ENCODE measurements around the gene SPEM1. TPM values are rescaled to one million over a fixed set of nuclear protein-coding genes. Genes with fewer than 3 reads are reported as not detected.

The SPEM1 gene
- total RNA-seq, 1 donor: not detected

DNA sequence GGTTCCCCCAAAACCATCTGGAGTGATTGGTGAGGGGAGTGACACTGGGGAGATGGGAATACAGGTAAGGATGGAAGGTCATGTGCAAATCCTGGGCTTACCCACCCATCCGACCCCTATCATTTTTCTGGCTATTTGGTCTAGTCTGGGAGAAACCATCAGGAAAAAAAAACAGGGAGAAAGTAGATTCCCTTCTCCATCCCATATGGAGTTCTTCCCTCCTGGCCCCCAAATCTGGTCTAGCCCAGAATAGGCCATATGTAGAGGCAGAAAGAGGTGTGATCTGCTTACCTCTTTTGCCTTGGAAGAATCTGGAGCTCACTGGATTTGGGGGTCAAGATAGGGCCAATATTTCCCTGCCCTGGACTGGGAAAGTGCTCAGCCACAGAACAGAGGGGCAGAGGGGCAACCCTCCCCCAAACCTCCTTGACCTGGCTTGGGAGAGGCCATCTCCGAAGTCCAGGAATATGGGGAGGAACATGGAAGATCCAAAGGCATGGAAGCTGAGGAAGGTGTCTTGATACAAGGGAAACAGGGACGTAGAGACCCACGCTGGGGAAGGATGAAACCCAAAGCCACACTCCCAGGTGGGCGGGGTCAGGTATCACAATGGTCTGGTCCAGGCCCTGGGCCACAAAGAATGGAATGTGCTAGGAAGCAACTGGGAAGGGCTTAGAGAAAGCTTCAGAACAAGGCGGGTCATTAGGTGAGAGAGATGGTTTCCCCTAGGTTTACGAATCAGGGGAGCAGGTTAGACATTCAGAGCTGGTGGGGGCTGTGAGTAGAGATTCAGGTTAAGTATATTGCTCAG, 40.9 kb downstream of the SPEM1 start:
- no peaks in the 10 kb centered on the region for H3K4me1 ChIP-seq (ENCODE audit: insufficient read depth, low read length)
- H2AFZ ChIP-seq (ENCODE audit: low read length): no peak overlapping the region
- TF ChIP-seq CTCF (IDR thresholded peaks at IDR 0.05; ENCODE audit: extremely low read depth, low read depth, low read length): no peak
- no peaks in the 10 kb centered on the region for H3K27me3 ChIP-seq (ENCODE audit: insufficient read depth, low read length)
- no peaks in the 10 kb centered on the region for H3K9me3 ChIP-seq (ENCODE audit: low read depth, low read length)
- peaks cover 8% of the 10 kb centered on the region for H4K20me1 ChIP-seq (ENCODE audit: insufficient read depth, low read length)
- peaks cover 11% of the 10 kb centered on the region for H3K79me2 ChIP-seq (ENCODE audit: insufficient read depth, low read length)
- peaks cover 23% of the 10 kb centered on the region for H3K36me3 ChIP-seq (ENCODE audit: insufficient read depth, low read length)
- no peak overlapping the region for H3K4me3 ChIP-seq (ENCODE audit: insufficient read depth, low read length)
- peak; percentile 58 for DNase-seq (ENCODE audit: insufficient read length, low spot score, missing footprints)
- no peak overlapping the region for H3K4me2 ChIP-seq (ENCODE audit: insufficient read depth, low read length)
- no peak overlapping the region for H3K27ac ChIP-seq (ENCODE audit: low read depth, low read length)

DNA sequence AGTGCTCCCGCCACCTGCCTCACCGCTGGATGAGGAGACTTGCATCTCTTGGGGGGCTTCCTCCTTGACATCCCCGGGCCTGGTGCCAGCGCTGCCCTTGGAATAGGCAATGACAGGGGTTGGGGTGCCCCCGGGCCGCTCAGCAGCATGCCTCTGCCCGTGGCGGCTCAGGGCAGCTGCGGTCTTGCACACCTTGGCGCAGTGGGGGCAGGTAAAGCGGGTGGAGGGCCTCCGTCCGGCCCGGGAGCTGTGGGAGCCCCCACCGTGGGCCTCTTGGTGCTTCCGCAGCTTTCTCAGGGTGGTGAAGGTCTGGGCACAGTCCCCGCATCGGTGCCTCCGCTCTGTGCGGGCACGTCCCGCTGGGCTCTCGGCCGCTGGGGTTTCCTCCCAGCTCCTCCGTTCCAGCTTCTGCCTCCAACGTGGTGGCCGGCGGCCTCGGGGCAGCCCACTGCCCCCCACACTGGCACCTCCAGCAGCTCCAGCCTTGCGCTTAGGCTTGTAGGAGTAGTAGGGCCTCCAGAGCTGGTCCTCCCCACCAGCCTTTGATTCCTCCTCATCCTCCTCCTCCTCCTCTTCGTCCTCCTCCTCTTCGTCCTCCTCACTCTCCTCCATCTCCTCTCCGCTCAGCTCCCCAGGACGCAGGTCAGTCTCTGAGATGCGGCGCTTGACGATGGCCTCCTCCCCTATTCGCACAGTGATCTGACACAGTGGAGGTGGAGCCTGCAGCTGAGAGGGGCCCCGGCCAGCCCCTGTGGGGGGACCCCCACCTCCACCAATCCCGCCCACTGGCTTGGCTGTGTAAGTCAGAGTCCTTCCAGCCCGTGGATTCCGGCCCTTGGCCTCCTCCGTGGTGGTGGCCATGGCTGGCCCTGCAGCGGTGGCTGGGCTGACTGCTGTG, 42.6 kb downstream of the SPEM1 start:
- no peak overlapping the region for H3K27ac ChIP-seq (ENCODE audit: low read depth, low read length)
- TF ChIP-seq CTCF (IDR thresholded peaks at IDR 0.05; ENCODE audit: extremely low read depth, low read depth, low read length): no peak

DNA sequence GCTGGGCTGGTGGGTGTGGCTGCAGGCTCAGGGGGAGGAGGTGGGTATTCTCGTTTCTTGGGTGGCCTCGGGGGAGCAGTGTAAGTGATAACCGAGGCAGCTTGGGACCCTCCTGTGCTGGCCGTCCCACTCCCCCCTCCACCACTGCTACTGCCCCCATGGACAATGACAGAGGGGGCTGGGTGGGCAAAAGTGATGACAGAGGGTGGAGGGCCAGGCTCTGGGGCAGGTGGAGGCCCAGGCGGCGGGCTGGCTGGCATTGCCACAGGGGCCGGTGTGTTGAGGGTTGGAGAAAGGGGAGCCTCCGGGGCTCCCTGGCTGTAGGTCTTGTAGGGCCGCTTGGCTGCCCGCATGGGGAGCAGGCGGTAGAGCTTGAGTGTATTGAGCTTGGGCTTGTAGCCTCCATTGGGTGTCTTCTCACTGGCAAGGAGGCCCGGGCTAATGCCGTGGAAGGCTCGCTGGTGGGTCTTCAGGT, 43.3 kb downstream of the SPEM1 start:
- H3K4me3 ChIP-seq (ENCODE audit: insufficient read depth, low read length): no peak overlapping the region
- peaks cover 28% of the 10 kb centered on the region for H4K20me1 ChIP-seq (ENCODE audit: insufficient read depth, low read length)
- no peaks in the 10 kb centered on the region for H3K27me3 ChIP-seq (ENCODE audit: insufficient read depth, low read length)
- H2AFZ ChIP-seq (ENCODE audit: low read length): no peak overlapping the region
- no peak overlapping the region for H3K27ac ChIP-seq (ENCODE audit: low read depth, low read length)
- peaks cover 30% of the 10 kb centered on the region for H3K36me3 ChIP-seq (ENCODE audit: insufficient read depth, low read length)
- H3K9me3 ChIP-seq (ENCODE audit: low read depth, low read length): no peaks in the 10 kb centered on the region
- H3K79me2 ChIP-seq (ENCODE audit: insufficient read depth, low read length): peaks cover 34% of the 10 kb centered on the region
- no peak overlapping the region for H3K4me2 ChIP-seq (ENCODE audit: insufficient read depth, low read length)
- DNase-seq (ENCODE audit: insufficient read length, low spot score, missing footprints): peak; percentile 58
- H3K4me1 ChIP-seq (ENCODE audit: insufficient read depth, low read length): peaks cover 10% of the 10 kb centered on the region
- no peak for TF ChIP-seq CTCF (IDR thresholded peaks at IDR 0.05; ENCODE audit: extremely low read depth, low read depth, low read length)

More for the DNA sequence above, 42.6 kb downstream of the SPEM1 start:
- Histone ChIP-seq H3K9me3 (ENCODE audit: low read depth, low read length) (no peaks in the 10 kb centered on the region), H4K20me1 (ENCODE audit: insufficient read depth, low read length) (peaks cover 23% of the 10 kb centered on the region), H3K4me3 (ENCODE audit: insufficient read depth, low read length) (no peak overlapping the region), H3K79me2 (ENCODE audit: insufficient read depth, low read length) (peaks cover 28% of the 10 kb centered on the region), H2AFZ (ENCODE audit: low read length) (no peak overlapping the region), H3K27me3 (ENCODE audit: insufficient read depth, low read length) (no peaks in the 10 kb centered on the region), H3K36me3 (ENCODE audit: insufficient read depth, low read length) (peaks cover 30% of the 10 kb centered on the region), H3K4me1 (ENCODE audit: insufficient read depth, low read length) (peaks cover 10% of the 10 kb centered on the region), H3K4me2 (ENCODE audit: insufficient read depth, low read length) (no peak overlapping the region)
- peak; percentile 51 for DNase-seq (ENCODE audit: insufficient read length, low spot score, missing footprints)

Measured in osteoblast (primary cell).